Peyer's patch (tissue), 4 donors: ENCODE data around the gene COX6B2. TPM values are rescaled to one million over a fixed set of nuclear protein-coding genes. Genes with fewer than 3 reads are reported as not detected.
"Not testable (repeated sequence)": the region's sequence is repeated elsewhere in the genome, so short reads cannot be mapped to it uniquely, and the experiment has no call there.

Experiments used
- DNase-seq, 3 donors: peaks; one replicate each; pipeline ENCODE4 v3.0.0-alpha.2; 2017 to 2019
- H3K27ac ChIP-seq, 4 donors: fragments of 200-600 bp; sonication (generic); one replicate each; pipeline ENCODE4 v1.5.1; 2016 to 2019
- H3K27me3 ChIP-seq, 2 donors: fragments of 200-600 bp; sonication (generic); one replicate each; pipeline ENCODE4 v1.5.1; 2019
- H3K36me3 ChIP-seq, 3 donors: fragments of 200-600 bp; sonication (generic); one replicate each; pipeline ENCODE4 v1.5.1; 2016 to 2019
- H3K4me1 ChIP-seq, 4 donors: fragments of 200-600 bp; sonication (generic); one replicate each; pipeline ENCODE4 v1.5.1; 2016 to 2019
- H3K4me3 ChIP-seq, 4 donors: fragments of 200-600 bp; sonication (generic); 1 replicate in 3 of 4; 2 replicates in 1 of 4; pipeline ENCODE4 v1.5.1; 2016 to 2019; ENCODE audit warnings: mild to moderate bottlenecking in 1 of 4
- H3K9me3 ChIP-seq, 4 donors: fragments of 200-600 bp; sonication (generic); one replicate each; pipeline ENCODE4 v1.5.1; 2016 to 2019; ENCODE audit warnings: mild to moderate bottlenecking in 1 of 4
- POLR2A ChIP-seq, 2 donors: fragments of 450-650 bp; IDR thresholded peaks; one replicate each; pipeline ENCODE4 v1.5.1; 2017; ENCODE audit warnings: antibody characterized with exemption in 2 of 2, mild to moderate bottlenecking in 2 of 2, moderate library complexity in 2 of 2
- total RNA-seq, 4 donors: library from RNA; depleted of rRNA; stranded (reverse); fragments of >200 nt; gene quantifications; one replicate each; pipeline ENCODE4 v1.1.0, GENCODE V29; 2016
- TF ChIP-seq, protein P1 (sequence below), 6 experiments: fragments of 450-650 bp in 4 of 6; fragments of 200-600 bp in 2 of 6; sonication (generic) in 1 of 6; IDR thresholded peaks; one replicate each; pipeline ENCODE4 v1.5.1; 2017 to 2019; ENCODE audit warnings: antibody characterized with exemption in 6 of 6, mild to moderate bottlenecking in 3 of 6, moderate library complexity in 1 of 6

The COX6B2 gene
- total RNA-seq, 4 donors from 2014 or later, result not detected

DNA sequence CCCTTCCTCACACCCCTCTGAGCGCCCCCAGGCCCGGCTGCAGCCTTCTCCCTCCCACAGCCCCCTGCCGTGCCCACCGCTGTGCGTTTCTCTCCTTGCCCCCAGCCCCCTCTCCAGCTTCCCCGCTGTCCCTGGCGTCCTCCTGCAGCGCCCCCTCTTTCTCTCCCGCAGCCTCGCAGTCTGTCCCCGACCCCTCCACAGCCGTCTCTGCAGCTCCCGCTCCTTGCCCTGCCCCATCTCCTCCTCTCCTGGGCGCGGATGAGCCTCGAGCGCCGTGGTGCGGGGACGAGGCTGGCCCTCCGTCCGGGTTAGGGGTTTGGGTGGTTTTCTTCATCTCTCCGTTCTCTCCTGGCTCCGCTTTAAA is 13.8 kb downstream of the COX6B2 start:
- TF ChIP-seq, protein P1, sequence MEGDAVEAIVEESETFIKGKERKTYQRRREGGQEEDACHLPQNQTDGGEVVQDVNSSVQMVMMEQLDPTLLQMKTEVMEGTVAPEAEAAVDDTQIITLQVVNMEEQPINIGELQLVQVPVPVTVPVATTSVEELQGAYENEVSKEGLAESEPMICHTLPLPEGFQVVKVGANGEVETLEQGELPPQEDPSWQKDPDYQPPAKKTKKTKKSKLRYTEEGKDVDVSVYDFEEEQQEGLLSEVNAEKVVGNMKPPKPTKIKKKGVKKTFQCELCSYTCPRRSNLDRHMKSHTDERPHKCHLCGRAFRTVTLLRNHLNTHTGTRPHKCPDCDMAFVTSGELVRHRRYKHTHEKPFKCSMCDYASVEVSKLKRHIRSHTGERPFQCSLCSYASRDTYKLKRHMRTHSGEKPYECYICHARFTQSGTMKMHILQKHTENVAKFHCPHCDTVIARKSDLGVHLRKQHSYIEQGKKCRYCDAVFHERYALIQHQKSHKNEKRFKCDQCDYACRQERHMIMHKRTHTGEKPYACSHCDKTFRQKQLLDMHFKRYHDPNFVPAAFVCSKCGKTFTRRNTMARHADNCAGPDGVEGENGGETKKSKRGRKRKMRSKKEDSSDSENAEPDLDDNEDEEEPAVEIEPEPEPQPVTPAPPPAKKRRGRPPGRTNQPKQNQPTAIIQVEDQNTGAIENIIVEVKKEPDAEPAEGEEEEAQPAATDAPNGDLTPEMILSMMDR (IDR thresholded peaks at IDR 0.05), result peak in 2 of 6 experiments; percentile 7 to 20
- no peak for TF ChIP-seq POLR2A (IDR thresholded peaks at IDR 0.05)
- H3K27ac ChIP-seq, result peak overlapping the region; percentile 31 to 98 (median 94)
- H3K4me1 ChIP-seq, result peaks cover 0 to 20% (median 13%) of the 10 kb centered on the region in 4 donors
- DNase-seq, result no peak
- no peaks in the 10 kb centered on the region for H3K9me3 ChIP-seq
- H3K36me3 ChIP-seq, result peaks cover 0 to 22% (median 0%) of the 10 kb centered on the region in 3 donors
- H3K4me3 ChIP-seq, result peak overlapping the region; percentile 70 to 94 (median 80)
- no peaks in the 10 kb centered on the region for H3K27me3 ChIP-seq

DNA sequence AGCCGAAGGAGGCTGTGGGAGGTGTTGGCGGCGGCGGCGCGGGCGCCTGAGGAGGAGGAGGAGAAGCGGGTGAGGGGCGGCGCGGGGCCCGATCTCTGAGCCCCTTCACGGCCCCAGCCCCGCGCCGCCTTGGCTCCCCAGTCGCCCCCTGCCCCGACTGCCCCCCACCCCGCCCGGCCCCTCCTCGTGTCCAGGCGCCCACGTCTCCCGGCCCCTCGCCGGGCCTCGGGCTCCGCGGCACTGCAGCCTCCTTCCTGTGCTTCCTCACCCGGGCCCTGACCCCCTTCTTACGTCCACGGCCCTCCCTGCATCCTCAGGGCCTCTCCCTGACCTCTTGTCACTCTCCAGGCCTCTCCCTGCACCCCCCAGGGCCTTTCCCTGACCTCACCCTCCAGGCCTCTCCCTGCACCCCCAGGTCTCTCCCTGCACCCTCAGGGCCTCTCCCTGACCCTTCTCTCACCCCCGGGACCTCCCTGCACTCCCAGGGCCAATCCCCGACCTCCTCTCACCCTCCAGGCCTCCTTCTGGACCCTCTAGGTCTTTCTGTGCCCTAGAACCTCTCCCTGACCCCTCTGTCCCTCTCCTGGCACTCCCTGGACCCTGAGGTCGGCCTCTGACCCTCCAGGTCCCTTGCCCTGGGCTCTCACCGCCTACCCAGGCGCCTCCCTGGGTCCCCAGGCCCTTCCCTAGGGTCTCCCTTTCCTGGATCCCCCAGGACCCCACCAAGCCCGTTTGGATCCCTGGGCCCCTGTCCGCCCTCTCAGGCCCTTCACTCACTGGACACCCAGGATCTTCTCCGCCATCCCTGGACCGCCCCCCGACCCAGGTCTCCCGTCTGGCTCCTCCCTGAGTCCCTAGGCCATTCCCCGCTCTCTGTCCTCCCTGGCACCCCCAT is 14.4 kb downstream of the COX6B2 start:
- peaks cover 0 to 20% (median 11%) of the 10 kb centered on the region in 4 donors for H3K4me1 ChIP-seq
- H3K27me3 ChIP-seq, result no peaks in the 10 kb centered on the region
- H3K9me3 ChIP-seq, result no peaks in the 10 kb centered on the region
- TF ChIP-seq, protein P1 (IDR thresholded peaks at IDR 0.05), result no peak
- TF ChIP-seq POLR2A (IDR thresholded peaks at IDR 0.05), result peak; percentile 87 to 93
- peak overlapping the region; percentile 84 to 98 (median 94) for H3K27ac ChIP-seq
- peak in 1 of 3 donors; percentile 58 for DNase-seq
- H3K4me3 ChIP-seq, result peak overlapping the region; percentile 70 to 94 (median 80)
- H3K36me3 ChIP-seq, result peaks cover 0 to 22% (median 0%) of the 10 kb centered on the region in 3 donors

DNA sequence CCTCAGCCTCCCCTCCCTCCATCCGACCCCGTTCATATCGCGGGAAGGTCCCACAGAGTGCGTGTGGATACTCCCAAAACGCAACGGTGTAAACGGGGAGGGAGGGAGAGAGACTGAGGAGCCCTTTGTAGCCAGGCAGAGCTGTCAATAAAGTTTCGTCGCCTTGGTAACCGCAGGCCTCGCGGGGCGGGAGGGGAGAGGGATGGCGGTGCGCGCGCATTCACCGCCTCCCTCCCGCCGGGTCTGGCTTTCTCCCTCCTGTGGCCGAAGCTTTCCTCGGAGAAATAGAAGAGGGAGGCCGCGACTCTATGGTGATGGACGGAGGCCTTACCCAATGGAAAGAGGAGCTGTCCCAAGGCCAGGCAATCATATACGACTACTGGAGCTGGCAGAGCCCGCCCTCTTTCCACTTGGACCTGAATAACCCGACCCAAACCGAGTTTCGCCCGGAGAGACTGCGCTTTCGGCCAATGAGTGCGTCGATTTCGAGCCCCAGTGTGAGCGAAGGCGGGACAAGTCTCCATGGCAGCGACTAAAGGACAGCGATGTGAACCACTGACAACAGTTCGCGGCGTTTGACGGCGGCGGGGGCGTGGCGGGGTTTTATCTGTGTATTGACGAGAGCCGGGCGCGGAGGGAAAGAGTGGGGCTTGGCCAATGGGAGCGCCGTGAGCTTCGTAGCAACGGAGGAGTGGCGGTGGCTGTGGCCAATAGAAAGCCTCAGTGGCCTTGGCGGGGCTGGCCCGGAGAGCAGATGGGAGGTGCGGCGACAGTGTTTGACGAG is 15.2 kb downstream of the COX6B2 start, which contains the start of gene KMT5C:
TSS of gene KMT5C (plus strand) at position 772 of the 784 bp plus-strand sequence. CDS start 2,061 bp downstream, outside the sequence.
- peak; percentile 100 for DNase-seq
- TF ChIP-seq POLR2A (IDR thresholded peaks at IDR 0.05), result peak in 1 of 2 donors; percentile 62
- TF ChIP-seq, protein P1 (IDR thresholded peaks at IDR 0.05), result peak in 5 of 6 experiments; percentile 16 to 77 (median 65)

DNA sequence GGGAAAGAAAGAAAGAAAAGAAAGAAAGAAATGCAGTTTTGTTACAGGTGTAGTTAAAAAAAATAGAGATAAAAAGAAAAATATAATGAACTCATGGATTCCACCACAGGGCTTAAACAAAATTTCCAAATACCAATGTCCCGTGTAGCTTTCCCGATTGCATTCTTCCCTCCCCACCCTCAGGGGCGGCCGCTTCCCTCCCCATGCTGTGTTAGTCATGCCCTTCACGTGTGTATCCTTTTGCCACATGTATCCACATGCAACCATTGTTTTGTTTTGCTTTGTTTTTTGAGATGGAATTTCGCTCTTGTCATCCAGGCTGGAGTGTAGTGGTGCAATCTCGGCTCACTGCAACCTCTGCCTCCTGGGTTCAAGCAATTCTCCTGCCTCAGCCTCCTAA is 18.4 kb downstream of the COX6B2 start:
- no peaks in the 10 kb centered on the region for H3K9me3 ChIP-seq
- H3K4me1 ChIP-seq, result peaks cover 0 to 15% (median 11%) of the 10 kb centered on the region in 4 donors
- TF ChIP-seq POLR2A (IDR thresholded peaks at IDR 0.05), result no peak
- TF ChIP-seq, protein P1 (IDR thresholded peaks at IDR 0.05), result no peak
- H3K4me3 ChIP-seq, result no peak overlapping the region
- no peaks in the 10 kb centered on the region for H3K36me3 ChIP-seq
- no peak for DNase-seq
- H3K27me3 ChIP-seq, result no peaks in the 10 kb centered on the region
- H3K27ac ChIP-seq, result no peak overlapping the region

More for the DNA sequence above, 15.2 kb downstream of the COX6B2 start, which contains the start of gene KMT5C:
- Histone ChIP-seq H3K27ac (peak within 1 kb of the TSS; percentile 84 to 100 (median 97)), H3K4me1 (peaks cover 0 to 20% (median 12%) of the 10 kb centered on the region in 4 donors), H3K36me3 (peaks cover 0 to 22% (median 0%) of the 10 kb centered on the region in 3 donors), H3K4me3 (peak within 1 kb of the TSS; percentile 70 to 94 (median 80)), H3K9me3 (no peaks in the 10 kb centered on the region), H3K27me3 (no peaks in the 10 kb centered on the region)

DNA sequence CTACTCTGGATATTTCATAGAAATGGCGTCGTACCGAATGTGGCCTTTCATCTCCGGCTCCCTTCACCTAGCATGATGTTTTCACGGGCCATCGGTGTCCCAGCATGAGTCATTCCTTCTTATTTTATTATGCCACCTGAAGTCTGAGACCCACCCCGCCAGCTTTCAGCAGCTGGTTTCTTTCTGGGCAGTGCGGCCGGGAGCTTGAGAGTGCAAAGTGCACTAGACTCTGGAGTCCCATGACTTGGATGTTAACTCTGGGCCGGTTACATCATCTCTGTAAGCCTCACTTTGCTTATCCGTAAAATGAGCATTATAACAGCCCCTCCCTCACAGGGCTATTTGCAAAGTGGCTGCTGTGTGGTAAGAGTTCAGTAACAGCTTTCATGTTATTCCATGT is 20.6 kb downstream of the COX6B2 start:
- H3K4me1 ChIP-seq, result peaks cover 0 to 5% (median 2%) of the 10 kb centered on the region in 4 donors
- H3K4me3 ChIP-seq, result peak overlapping the region in 1 of 4 donors; percentile 18
- peak overlapping the region in 2 of 4 donors; percentile 79 to 92 for H3K27ac ChIP-seq
- TF ChIP-seq, protein P1 (IDR thresholded peaks at IDR 0.05), result no peak
- TF ChIP-seq POLR2A (IDR thresholded peaks at IDR 0.05), result peak in 1 of 2 donors; percentile 19
- no peaks in the 10 kb centered on the region for H3K9me3 ChIP-seq
- peak in 2 of 3 donors; percentile 86 to 93 for DNase-seq
- no peaks in the 10 kb centered on the region for H3K36me3 ChIP-seq
- H3K27me3 ChIP-seq, result no peaks in the 10 kb centered on the region

DNA sequence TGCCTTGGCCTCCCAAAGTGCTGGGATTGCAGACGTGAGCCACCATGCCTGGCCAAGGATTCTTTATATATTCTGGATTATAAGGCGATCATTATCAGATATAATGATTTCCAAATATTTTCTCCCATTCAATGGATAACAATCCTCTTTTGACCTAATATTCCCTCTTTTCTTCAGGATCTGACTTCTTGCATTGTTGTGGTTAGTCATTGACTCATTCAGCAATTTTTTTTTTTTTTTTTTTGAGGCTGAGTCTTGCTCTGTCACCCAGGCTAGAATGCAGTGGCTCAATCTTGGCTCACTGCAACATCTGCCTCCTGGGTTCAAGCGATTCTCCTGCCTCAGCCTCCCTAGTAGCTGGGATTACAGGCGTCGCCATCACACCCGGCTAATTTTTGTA is 24.7 kb downstream of the COX6B2 start:
- H3K27ac ChIP-seq, DNase-seq, H3K9me3 ChIP-seq, H3K27me3 ChIP-seq, H3K4me3 ChIP-seq, H3K36me3 ChIP-seq: not testable (repeated sequence)
- peaks cover 0 to 11% (median 0%) of the 10 kb centered on the region in 4 donors for H3K4me1 ChIP-seq

DNA sequence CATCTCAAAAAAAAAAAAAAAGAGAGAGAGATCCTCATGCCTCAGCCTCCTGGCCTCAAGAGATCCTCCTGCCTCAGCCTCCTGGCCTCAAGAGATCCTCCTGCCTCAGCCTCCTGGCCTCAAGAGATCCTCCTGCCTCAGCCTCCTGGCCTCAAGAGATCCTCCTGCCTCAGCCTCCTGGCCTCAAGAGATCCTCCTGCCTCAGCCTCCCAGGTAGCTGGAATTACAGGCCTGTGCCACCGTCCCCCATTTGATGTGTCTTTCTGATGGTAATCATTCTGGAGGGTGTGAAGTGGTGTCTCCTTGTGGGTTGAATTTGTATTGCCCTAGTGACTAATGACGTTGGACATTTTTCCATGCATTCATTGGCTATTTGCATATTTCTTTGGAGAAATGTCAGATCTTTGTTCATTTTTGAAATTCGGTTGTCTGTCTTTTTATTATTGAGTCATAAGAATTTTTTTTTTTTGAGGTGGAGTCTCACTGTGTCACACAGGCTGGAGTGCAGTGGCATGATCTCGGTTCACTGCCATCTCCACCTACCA is 25.7 kb downstream of the COX6B2 start:
- not testable (repeated sequence) for H3K27ac ChIP-seq, H3K4me3 ChIP-seq, DNase-seq, H3K36me3 ChIP-seq, H3K4me1 ChIP-seq, H3K27me3 ChIP-seq, H3K9me3 ChIP-seq
